OCI-M1 (cell line): Measurements from ENCODE around the gene CCDC178.
"Not testable (repeated sequence)": the region's sequence is repeated elsewhere in the genome, so short reads cannot be mapped to it uniquely, and the experiment has no call there.

Source experiments
- DNase-seq: peaks from one replicate; lab custom pipeline; 2025; lab: John Stamatoyannopoulos, UW

The CCDC178 gene, protein sequence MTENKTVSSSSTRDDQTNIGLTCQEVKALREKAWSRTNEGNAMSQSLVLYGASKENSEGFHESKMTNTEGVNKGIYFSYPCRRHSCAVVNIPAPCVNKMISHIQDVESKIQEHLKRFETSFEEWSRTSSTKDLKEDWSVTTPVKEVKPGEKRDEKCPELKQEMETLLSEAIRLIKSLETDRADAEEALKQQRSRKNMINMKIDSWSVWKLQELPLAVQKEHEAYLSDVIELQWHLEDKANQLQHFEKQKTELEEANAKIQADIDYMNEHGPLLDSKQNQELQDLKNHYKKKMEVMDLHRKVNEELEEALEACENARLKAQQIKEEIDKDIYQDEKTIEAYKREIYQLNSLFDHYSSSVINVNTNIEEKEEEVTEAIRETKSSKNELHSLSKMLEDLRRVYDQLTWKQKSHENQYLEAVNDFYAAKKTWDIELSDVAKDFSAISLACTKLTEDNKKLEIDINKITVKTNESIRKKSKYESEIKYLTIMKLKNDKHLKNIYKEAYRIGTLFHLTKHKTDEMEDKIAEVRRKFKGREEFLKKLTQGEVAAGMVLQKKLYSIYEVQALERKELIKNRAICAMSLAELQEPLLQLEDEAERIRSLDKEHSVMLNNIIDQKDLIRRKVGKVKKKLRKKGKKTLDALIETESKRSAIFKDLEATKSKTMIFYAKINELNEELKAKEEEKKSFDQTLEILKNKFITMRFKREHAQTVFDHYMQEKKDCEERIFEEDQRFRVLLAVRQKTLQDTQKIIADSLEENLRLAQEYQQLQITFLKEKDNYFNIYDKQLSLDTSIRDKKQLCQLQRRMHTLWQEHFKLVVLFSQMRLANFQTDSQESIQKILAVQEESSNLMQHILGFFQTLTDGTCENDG

GRCh38 chr18:33440060-33441043, at the start of gene CCDC178:
Gene CCDC178, minus strand, starts transcription at chr18:33440721. Its CDS starts 28,633 bp downstream, at chr18:33412088.
- no peak for DNase-seq

DNA sequence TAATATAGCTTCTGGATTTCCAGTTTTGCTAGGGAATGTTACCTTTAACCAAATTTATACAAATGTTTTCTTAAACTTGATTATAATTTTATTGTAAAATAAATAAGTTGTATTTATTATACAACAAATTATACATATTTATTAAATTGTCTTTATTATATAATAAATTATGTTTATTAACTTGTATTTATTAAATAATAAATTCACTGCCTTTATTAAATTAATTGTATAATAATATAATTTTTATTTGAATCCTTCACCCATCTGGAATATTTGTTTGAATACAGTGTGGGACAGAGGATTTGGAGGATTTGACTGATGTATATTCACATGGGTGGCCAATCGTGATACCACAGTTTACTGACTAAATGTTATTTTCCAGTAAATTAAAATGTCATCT, 43.4 kb upstream of the CCDC178 start:
- no peak for DNase-seq

DNA sequence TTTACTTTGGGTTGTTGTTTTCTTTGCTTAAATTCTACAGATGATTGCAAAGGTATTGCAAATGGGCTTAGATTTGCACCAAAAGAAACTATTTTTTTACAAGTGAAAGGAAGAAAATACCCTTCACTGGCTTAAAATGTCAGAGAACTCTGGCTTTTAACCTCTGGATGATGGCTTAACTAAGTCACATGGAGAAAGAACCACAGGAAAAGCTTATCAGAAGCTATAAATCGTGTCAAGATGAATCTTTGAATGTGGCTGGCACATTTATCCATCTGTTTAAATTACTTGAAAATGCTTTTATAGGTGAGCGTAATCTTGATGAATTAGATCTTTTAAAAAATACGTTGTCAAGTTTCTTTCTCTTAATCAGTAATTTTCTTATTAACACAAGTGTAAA, 32.0 kb upstream of the CCDC178 start:
- peak; percentile 71 for DNase-seq

DNA sequence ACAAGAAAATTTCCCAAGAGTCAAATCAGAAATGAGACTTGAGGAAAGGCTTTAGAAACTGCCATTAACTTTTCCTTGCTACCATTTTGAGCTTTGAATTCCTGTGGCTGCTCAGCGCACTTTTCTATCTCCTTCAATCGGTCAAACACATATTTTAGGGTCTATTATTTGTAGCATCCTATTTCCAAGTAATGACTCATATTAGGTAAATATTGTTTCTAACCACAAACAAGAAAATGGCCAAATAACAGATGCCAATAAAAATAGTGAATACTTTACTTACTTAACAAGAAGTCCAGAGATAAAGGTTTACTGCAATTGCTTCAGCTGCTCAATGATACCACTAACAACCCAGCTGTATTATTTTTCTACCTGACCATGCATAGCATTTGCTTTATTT, 29.7 kb upstream of the CCDC178 start:
- DNase-seq, result no peak

DNA sequence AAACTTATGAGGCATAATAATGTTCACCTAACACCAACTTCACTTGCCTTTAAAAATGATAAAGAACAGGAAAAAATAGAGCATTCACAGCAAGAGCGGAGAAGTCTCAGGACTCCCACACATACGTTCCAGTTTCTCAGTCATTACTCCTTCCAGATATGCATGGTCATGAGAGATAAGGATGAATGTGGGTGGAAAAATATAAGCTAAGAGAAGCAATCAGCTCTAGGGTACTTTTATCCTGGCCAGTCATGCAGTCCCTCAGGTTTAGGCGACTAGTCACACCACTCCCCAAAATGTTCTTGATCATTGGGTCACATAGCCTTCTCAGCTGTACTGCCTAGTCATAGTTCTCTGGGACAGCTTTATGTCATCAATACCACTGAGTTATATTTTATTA, 29.2 kb upstream of the CCDC178 start:
- peak; percentile 96 for DNase-seq

GRCh38 chr18:33467531-33467930, 27.0 kb upstream of the CCDC178 start:
- no peak for DNase-seq

- DNase-seq, result no peak
Measured at GRCh38 chr18:33466822-33467221, 26.3 kb upstream of the CCDC178 start.

DNA sequence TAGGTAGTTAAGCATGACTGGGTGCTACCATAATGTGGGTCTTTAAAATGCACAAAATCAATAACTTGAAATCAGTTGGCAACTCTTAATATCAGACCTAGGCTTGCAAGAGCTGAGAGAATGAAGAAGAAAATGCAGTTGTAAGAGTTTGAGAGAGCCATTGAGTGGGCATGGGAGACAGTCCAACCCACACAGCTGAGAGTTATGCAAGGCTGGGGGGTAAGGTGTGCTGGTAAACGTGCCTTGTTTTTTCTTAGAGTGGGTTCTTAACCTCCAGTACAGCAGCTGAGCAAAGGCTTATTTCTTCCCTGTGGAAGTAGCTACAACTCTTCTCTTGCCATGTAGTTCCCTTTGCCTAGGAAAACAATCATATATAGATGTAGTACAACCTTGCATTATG, 20.2 kb upstream of the CCDC178 start:
- DNase-seq, result no peak

- no peak for DNase-seq
Measured at GRCh38 chr18:33459612-33460011, 19.1 kb upstream of the CCDC178 start.

- no peak for DNase-seq
Measured at GRCh38 chr18:33446604-33447003, 6.1 kb upstream of the CCDC178 start.

GRCh38 chr18:33444709-33445108, 4.2 kb upstream of the CCDC178 start:
- no peak for DNase-seq

DNA sequence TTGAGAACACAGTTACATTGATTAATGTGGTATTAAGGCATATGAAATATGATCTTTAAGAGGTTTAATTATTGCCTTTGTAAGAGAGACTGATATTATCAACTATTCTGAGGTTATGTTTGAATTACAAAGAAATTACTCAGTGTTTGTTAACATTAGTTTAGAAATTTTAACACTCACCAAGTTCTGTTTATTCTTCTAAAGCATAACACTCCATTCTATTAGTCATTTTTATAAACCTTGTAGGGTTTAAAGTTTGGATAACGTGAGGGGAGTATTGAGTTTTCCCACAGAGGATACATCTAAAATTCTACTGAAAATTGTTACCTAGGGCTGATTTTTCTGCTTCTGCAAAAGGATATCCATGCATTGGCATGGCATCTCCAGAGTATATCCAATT, 7.7 kb downstream of the CCDC178 start:
- no peak for DNase-seq

- no peak for DNase-seq
Measured at GRCh38 chr18:33427549-33427948, 13.0 kb downstream of the CCDC178 start.

GRCh38 chr18:33424266-33424946, 16.1 kb downstream of the CCDC178 start:
- DNase-seq, result no peak

- DNase-seq, result no peak
Measured at GRCh38 chr18:33421225-33421624, 19.3 kb downstream of the CCDC178 start.

DNA sequence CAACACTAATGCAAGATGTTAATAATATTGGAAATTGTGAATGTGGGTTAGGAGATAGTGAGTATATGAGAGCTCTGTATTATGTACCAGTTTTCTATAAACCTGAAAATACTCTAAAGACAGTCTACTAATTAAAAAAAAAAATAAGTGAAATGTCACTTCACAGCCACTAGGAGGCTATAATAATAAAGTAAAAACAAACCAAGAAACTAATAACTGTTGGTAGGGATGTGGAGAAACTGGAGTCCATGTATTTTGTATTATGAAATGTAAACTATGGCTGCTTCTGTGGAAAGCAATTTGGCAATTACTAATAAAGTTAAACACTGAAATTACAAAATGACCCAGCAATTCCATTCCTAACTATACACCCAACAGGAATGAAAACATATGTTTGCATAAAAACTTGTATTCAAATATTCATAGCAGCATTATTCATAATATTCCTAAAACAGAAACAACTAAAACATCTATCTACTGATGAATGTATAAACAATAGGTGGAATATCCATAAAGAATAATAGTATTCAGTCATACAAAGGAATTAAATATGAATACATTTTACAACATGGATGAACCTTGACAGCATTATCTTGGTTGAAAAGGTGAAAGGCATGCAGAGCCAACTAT, 36.2 kb downstream of the CCDC178 start:
- peak; percentile 34 for DNase-seq

DNA sequence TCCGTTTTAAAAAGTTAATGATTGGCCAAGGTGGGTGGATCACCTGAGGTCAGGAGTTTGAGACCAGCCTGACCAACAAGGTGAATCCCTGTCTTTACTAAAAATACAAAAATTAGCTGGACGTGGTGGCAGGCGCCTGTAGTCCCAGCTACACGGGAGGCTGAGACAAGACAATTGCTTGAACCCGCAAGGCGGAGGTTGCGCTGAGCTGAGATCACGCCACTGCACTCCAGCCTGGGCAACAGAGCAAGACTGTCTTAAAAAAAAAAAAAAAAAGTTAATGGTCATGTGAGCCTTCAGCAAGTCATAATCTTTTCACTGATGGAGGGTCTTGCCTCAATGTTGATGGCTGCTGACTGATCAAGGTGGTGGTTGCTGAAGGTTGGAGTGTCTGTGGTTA, 41.6 kb downstream of the CCDC178 start:
- not testable (repeated sequence) for DNase-seq

DNA sequence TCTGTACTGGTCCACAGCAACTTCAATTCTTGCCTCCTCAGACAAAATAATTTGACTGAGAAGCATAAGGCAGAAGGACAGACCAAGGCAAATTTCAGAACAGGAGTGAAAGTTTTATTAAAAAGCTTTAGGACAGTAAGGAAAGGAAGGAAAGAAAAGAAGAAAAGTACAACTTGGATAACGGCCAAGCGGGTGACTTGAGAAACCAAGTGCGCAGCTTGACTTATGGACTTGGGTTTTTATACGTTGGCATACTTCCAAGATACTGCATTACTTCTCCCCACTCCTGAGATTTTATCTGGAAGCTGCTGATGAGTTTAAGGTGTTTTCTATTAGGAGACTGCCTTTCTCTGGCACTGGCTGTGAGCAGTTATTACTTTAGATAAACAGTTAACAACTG, 64.7 kb downstream of the CCDC178 start:
- DNase-seq, result no peak

DNA sequence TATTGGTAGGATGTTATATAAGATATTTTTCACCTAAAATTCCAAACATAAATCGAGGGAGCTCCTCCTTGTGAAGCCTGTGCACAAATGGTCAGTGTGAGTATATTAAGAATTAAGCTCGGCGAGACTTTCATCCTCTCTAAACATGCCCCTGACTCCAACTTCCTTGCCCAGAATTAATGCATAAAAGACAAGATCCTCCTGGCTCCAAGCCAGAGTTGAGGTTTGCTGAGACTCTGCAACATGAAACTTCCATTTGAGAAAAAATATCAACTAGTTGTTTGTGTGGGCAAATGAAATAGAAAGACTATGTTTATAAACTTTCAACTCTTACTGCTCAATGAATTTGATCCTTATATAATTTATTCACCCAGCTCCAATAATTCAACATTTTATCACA, 68.1 kb downstream of the CCDC178 start:
- DNase-seq, result peak; percentile 67

- DNase-seq, result no peak
Measured at GRCh38 chr18:33369711-33370449, 70.6 kb downstream of the CCDC178 start.
